Medulla oblongata (tissue), 1 donor: ENCODE data around the gene HECA.

Experiments used
- DNase-seq: peaks from one replicate; pipeline ENCODE4 v3.0.0-alpha.2; 2015; ENCODE audit errors: extremely low spot score

The HECA gene

GRCh38 chr6:139161169-139161568 is 26.3 kb downstream of the HECA start:
- DNase-seq: no peak

GRCh38 chr6:139161817-139162284 is 27.0 kb downstream of the HECA start:
- DNase-seq: peak; percentile 18

- DNase-seq: no peak
Measured at GRCh38 chr6:139164001-139164400, 29.1 kb downstream of the HECA start.

GRCh38 chr6:139165324-139165723 is 30.4 kb downstream of the HECA start:
- no peak for DNase-seq

- DNase-seq: no peak
Measured at GRCh38 chr6:139166238-139166955, 31.5 kb downstream of the HECA start.

- DNase-seq: no peak
Measured at GRCh38 chr6:139166956-139167313, 32.1 kb downstream of the HECA start.

- no peak for DNase-seq
Measured at GRCh38 chr6:139172151-139172550, 37.3 kb downstream of the HECA start.

GRCh38 chr6:139172567-139172966 is 37.7 kb downstream of the HECA start:
- no peak for DNase-seq

- no peak for DNase-seq
Measured at GRCh38 chr6:139173172-139173571, 38.3 kb downstream of the HECA start.

- no peak for DNase-seq
Measured at GRCh38 chr6:139173822-139174221, 38.9 kb downstream of the HECA start.

- DNase-seq: no peak
Measured at GRCh38 chr6:139174961-139175360, 40.1 kb downstream of the HECA start.

GRCh38 chr6:139175389-139175948 is 40.6 kb downstream of the HECA start:
- DNase-seq: peak; percentile 12

GRCh38 chr6:139181236-139181635 is 46.4 kb downstream of the HECA start:
- no peak for DNase-seq

GRCh38 chr6:139184047-139184446 is 49.2 kb downstream of the HECA start:
- DNase-seq: no peak

GRCh38 chr6:139184459-139184858 is 49.6 kb downstream of the HECA start:
- DNase-seq: no peak

GRCh38 chr6:139186242-139186641 is 51.4 kb downstream of the HECA start:
- no peak for DNase-seq

GRCh38 chr6:139186692-139187091 is 51.8 kb downstream of the HECA start:
- DNase-seq: no peak

GRCh38 chr6:139187489-139187888 is 52.6 kb downstream of the HECA start:
- no peak for DNase-seq

- DNase-seq: no peak
Measured at GRCh38 chr6:139189665-139190064, 54.8 kb downstream of the HECA start.

GRCh38 chr6:139194740-139195139 is 59.9 kb downstream of the HECA start:
- no peak for DNase-seq

- DNase-seq: no peak
Measured at GRCh38 chr6:139198529-139199288, 63.8 kb downstream of the HECA start.

- DNase-seq: no peak
Measured at GRCh38 chr6:139201378-139201777, 66.5 kb downstream of the HECA start.

GRCh38 chr6:139204978-139205377 is 70.1 kb downstream of the HECA start:
- DNase-seq: no peak
